LNCaP clone FGC (cell line): ENCODE results near the gene MAGI2.

ENCODE experiments used
- DNase-seq: peaks from one replicate; pipeline ENCODE4 v3.0.0-alpha.2; 2011; ENCODE audit warnings: low read depth
- H3K4me3 ChIP-seq: 2 replicates; pipeline ENCODE4 v1.5.1; 2011; ENCODE audit warnings: mild to moderate bottlenecking, low read depth, low read length, control low read depth
- CTCF ChIP-seq: IDR thresholded peaks from 2 replicates; pipeline ENCODE4 v1.5.1; 2012; ENCODE audit warnings: mild to moderate bottlenecking; ENCODE audit not compliant: control insufficient read depth, insufficient read depth; ENCODE audit errors: extremely low read depth

Gene MAGI2

DNA sequence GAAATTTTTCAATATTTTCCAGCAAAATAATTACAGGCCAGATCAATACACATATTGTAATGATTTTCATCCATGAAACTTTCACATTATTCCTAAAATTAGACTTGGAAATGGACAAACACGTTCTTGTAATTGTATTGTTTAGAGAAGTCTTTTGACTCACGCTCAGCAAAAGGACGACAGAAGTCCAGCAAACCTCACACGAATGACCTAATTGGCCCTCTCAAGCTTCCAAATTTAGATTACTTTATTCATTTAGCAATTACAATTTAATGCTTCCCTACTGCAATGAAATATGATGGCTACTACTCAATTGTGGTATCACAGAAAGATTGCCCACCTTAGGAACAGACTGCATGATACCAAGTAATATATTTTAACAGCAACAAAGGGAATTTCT, 702.2 kb downstream of the MAGI2 start:
- H3K4me3 ChIP-seq: no peak overlapping the region
- TF ChIP-seq CTCF: no peak
- DNase-seq: no peak

DNA sequence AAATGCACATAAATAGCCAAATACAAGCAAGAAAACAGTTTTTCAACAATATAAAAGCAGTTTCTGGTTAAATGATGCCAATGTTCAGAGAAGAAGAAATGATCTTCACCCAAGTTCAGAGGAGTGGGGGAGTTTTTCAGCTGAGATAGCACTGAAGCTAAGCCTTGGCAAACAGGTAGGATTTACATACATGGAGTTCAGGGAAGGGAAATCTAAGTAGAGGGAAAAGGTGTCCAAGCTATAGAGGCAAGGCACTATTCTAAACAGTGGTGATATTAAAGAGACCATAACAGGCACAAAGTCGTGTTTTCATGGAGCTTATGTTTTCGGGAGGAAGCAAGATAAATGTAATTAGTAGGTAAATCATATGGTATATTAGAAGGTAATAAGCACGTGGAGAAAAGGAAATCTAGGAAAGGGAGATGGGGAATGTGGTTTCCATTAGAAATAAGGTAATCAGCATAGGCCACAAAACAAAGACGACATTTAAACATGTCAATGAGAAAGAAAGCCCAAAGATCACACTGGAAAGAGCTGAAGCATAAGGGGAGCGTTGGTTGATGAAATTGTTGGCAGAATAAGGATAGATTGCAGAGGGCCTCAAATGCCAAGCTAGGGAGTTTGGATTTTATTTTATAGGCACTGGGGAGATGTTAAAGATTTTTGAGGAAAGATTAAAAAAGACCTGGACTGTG, 704.3 kb downstream of the MAGI2 start:
- DNase-seq: no peak
- TF ChIP-seq CTCF: no peak
- H3K4me3 ChIP-seq: no peak overlapping the region

- TF ChIP-seq CTCF: no peak
- DNase-seq: no peak
Measured at GRCh38 chr7:78747592-78747991, 705.9 kb downstream of the MAGI2 start.

GRCh38 chr7:78746301-78746700, 707.2 kb downstream of the MAGI2 start:
- no peak for TF ChIP-seq CTCF
- DNase-seq: no peak

More at GRCh38 chr7:78747592-78747991, 705.9 kb downstream of the MAGI2 start:
- H3K4me3 ChIP-seq: no peak overlapping the region

GRCh38 chr7:78742694-78743093, 710.8 kb downstream of the MAGI2 start:
- TF ChIP-seq CTCF: no peak
- H3K4me3 ChIP-seq: no peak overlapping the region
- no peak for DNase-seq

More at GRCh38 chr7:78746301-78746700, 707.2 kb downstream of the MAGI2 start:
- no peak overlapping the region for H3K4me3 ChIP-seq

DNA sequence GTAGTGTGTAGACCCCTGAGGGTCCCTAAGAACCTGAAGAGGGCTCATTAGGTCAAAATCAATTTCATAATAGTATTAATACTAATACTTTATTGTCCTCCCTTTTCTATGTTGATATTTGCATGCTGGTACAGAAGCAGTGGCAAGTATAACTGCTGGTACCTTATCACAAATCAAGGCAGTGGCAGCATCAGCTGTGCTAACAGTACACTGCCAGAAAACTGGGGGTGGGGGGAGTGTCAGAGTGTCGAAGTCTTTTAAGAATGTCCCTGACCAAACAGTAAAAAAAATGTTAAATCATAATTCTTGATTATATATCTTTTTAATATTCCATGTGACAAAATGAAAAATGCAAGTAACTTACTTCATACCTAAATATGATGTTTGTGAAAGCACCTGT, 716.9 kb downstream of the MAGI2 start:
- DNase-seq: no peak
- no peak for TF ChIP-seq CTCF
- no peak overlapping the region for H3K4me3 ChIP-seq

DNA sequence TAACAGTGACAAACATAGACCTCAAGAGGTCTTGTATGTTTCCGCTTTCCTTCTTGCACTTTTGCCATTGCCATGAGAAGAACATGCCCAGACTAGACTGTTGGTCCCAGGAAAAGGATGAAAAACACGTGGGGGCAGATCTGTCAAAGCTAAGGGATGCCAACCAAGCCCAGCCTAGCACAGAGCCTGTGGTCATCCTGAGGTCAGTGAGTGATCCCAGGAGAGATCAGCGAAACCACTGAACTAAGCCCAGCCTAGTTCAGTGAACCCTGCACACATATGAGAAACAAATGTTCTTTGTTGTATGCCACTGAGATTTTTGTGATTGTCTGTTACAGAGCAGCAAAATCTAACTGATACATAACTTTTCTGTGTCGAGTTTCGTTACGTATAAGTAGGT, 718.8 kb downstream of the MAGI2 start:
- TF ChIP-seq CTCF: no peak
- no peak for DNase-seq
- no peak overlapping the region for H3K4me3 ChIP-seq
